Ascending aorta (tissue), 2 donors: Measurements from ENCODE around the gene PFKFB2. TPM values are rescaled to one million over a fixed set of nuclear protein-coding genes. Genes with fewer than 3 reads are reported as not detected.

Experiments
- DNase-seq, 2 donors: peaks; one replicate each; pipeline ENCODE4 v3.0.0-alpha.2; 2019; ENCODE audit warnings: low spot score in 2 of 2
- H3K27ac ChIP-seq, 2 donors: fragments of 200-600 bp; sonication (generic); one replicate each; pipeline ENCODE4 v1.5.1; 2016 to 2017; ENCODE audit warnings: mild to moderate bottlenecking in 1 of 2
- H3K27me3 ChIP-seq: fragments of 200-600 bp; sonication (generic); one replicate; pipeline ENCODE4 v1.5.1; 2017
- H3K36me3 ChIP-seq, 2 donors: fragments of 200-600 bp; sonication (generic); one replicate each; pipeline ENCODE4 v1.5.1; 2016
- H3K4me1 ChIP-seq, 2 donors: fragments of 200-600 bp; sonication (generic); one replicate each; pipeline ENCODE4 v1.5.1; 2016 to 2017; ENCODE audit warnings: mild to moderate bottlenecking in 1 of 2
- H3K4me3 ChIP-seq, 2 donors: fragments of 200-600 bp; sonication (generic); one replicate each; pipeline ENCODE4 v1.5.1; 2016 to 2017; ENCODE audit warnings: mild to moderate bottlenecking in 1 of 2
- H3K9me3 ChIP-seq, 2 donors: fragments of 200-600 bp; sonication (generic); one replicate each; pipeline ENCODE4 v1.5.1; 2016
- intact Hi-C: fragments of 100-400 bp; cut with DNase I; formaldehyde crosslinking; loops from one replicate; pipeline ENCODE4 v1.15.1; 2023
- total RNA-seq: library from RNA; depleted of rRNA; stranded (reverse); fragments of >200 nt; gene quantifications from one replicate; pipeline ENCODE4 v1.1.0, GENCODE V29; 2016
- TF ChIP-seq, protein P1 (sequence below), 3 experiments: fragments of 200-600 bp in 2 of 3; fragments of 450-650 bp in 1 of 3; sonication (generic) in 2 of 3; IDR thresholded peaks; one replicate each; pipeline ENCODE4 v1.5.1; 2016 to 2019; ENCODE audit warnings: antibody characterized with exemption in 3 of 3, mild to moderate bottlenecking in 1 of 3, moderate library complexity in 1 of 3

Gene PFKFB2
- total RNA-seq, 1 donor from 2014 or later, result 1.2 TPM

DNA sequence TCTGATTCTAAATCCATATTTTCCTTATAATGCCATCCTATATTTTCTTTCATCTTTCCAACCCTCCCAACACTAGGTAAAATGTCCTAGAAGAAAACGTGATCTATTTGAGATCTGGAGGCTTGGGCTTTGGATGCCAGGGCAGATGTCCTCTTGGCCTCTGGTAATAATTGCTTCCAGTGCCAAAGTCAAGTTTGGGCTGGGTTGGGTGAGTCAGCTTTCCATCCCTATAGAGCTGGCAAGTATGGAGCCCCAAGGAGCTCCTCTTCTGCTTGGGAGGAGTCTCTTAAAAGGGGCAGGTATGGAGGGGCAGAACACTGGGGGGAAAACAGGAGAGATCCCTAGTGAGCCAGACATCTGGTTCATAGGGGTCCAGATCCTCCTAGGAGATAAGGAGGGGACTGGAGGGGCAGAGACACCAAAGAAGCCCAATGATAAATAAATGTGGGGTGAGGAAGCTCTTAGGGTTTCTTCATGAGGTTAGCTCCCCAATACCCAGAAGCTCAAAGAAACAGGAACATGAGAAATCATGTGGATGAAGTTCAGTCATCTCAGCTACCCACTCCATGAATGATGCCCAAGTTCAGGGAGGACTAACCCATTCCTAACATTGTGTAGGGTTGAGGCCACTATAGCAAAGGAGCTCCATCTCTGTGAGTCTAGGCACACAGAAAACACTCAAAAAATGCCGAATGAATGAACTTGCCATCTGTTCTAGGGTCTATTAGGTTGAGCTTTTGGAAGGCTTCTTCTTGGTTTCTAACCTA is 24.0 kb upstream of the PFKFB2 start:
- TF ChIP-seq, protein P1, sequence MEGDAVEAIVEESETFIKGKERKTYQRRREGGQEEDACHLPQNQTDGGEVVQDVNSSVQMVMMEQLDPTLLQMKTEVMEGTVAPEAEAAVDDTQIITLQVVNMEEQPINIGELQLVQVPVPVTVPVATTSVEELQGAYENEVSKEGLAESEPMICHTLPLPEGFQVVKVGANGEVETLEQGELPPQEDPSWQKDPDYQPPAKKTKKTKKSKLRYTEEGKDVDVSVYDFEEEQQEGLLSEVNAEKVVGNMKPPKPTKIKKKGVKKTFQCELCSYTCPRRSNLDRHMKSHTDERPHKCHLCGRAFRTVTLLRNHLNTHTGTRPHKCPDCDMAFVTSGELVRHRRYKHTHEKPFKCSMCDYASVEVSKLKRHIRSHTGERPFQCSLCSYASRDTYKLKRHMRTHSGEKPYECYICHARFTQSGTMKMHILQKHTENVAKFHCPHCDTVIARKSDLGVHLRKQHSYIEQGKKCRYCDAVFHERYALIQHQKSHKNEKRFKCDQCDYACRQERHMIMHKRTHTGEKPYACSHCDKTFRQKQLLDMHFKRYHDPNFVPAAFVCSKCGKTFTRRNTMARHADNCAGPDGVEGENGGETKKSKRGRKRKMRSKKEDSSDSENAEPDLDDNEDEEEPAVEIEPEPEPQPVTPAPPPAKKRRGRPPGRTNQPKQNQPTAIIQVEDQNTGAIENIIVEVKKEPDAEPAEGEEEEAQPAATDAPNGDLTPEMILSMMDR (IDR thresholded peaks at IDR 0.05), result no peak
- intact Hi-C loops, result no loop called here
- Histone ChIP-seq H3K4me1 (peaks cover 9 to 20% of the 10 kb centered on the region in 2 donors), H3K9me3 (no peaks in the 10 kb centered on the region), H3K4me3 (no peak overlapping the region), H3K27ac (no peak overlapping the region), H3K36me3 (no peaks in the 10 kb centered on the region), H3K27me3 (no peaks in the 10 kb centered on the region)
- DNase-seq, result no peak

DNA sequence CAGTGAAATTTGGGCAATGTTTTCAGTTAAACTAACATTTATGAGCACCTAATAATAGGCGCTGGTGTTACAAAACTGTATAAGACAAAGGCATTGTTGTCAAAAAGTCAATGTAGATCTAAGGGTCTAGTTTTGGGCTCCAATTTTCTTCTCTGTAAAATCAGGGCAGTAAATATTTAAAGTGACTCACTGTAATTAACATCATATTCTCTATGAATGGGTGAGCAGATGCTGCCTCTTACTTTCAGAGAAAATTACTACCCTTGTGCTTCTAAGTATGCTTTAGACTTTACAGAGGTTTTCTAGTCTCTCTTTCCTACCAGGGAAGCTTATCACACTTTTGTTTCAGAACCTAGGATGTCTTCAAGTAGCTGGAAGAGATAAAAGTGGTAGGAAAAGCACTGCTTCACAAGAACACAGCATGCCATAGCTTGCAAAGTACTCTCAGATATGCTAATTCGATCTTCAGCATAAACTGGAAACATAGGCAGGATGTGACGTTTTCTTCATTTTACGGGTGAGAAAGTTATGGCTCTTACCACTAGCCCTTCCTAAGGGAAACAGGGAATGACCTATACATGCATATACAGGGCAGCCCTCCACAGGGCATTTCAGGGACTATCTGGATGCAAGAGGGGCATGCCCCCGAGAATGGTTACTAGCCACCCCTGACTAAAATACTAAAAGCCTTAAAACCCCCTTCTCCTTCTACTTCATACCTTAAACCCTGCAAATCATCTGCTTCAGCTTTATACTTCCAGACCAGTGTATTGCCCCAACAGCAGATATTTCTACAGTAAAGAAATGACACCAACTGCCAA is 23.2 kb upstream of the PFKFB2 start:
- Histone ChIP-seq H3K9me3 (no peaks in the 10 kb centered on the region), H3K27ac (no peak overlapping the region), H3K4me3 (no peak overlapping the region), H3K4me1 (peaks cover 6 to 11% of the 10 kb centered on the region in 2 donors), H3K27me3 (no peaks in the 10 kb centered on the region), H3K36me3 (no peaks in the 10 kb centered on the region)
- DNase-seq, result no peak
- intact Hi-C loops, result no loop called here
- TF ChIP-seq, protein P1 (IDR thresholded peaks at IDR 0.05), result no peak

DNA sequence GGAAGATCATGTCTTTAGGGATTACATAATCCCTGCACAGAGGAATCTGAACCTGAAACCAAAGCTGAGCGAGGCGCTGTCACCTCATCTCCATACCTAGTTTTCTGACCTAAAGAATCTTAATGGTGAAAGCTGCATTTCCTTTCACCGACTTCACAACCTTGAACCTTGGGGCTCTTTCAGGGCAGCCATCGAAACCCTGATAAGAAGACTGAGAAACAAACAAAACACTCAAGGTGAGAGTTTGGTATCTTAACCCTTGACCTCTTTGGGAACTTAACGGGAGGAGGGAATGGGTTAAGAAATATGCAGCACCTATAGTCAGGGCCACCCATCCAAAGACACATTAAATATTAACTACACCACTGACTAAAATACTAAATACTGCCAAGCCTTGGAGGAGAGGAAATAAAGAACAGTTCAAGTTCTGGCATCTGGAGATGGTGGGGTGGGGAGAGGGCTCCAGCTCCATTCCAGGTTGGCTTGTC is 22.5 kb upstream of the PFKFB2 start:
- H3K4me1 ChIP-seq, result peaks cover 1 to 5% of the 10 kb centered on the region in 2 donors
- no peaks in the 10 kb centered on the region for H3K27me3 ChIP-seq
- intact Hi-C loops, result no loop called here
- no peak overlapping the region for H3K4me3 ChIP-seq
- no peak overlapping the region for H3K27ac ChIP-seq
- no peaks in the 10 kb centered on the region for H3K9me3 ChIP-seq
- TF ChIP-seq, protein P1 (IDR thresholded peaks at IDR 0.05), result no peak
- H3K36me3 ChIP-seq, result no peaks in the 10 kb centered on the region
- no peak for DNase-seq

DNA sequence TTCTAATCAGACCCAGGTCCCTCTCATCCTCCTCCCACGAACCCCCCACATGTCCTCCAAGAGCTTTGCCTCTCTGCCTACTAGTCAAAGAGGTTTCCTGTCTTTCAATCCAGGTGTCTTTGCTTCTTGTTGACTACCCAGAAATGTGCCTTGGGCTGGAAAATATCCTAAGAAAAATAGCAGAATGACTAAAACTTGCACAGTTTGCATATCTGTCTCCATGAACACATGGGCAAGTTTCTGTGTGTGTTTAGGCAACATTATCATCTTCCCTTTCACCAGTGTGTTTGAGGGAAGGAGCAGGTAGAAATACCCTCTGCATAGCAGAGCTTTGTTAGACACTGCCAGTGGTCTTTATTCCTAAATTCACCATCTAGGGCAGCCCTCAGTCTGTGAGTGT is 22.1 kb upstream of the PFKFB2 start:
- Histone ChIP-seq H3K4me3 (no peak overlapping the region), H3K27me3 (no peaks in the 10 kb centered on the region), H3K27ac (no peak overlapping the region), H3K36me3 (no peaks in the 10 kb centered on the region), H3K4me1 (peaks cover 0 to under 1% of the 10 kb centered on the region in 2 donors), H3K9me3 (no peaks in the 10 kb centered on the region)
- TF ChIP-seq, protein P1 (IDR thresholded peaks at IDR 0.05), result no peak
- DNase-seq, result no peak
- intact Hi-C loops, result no loop called here

DNA sequence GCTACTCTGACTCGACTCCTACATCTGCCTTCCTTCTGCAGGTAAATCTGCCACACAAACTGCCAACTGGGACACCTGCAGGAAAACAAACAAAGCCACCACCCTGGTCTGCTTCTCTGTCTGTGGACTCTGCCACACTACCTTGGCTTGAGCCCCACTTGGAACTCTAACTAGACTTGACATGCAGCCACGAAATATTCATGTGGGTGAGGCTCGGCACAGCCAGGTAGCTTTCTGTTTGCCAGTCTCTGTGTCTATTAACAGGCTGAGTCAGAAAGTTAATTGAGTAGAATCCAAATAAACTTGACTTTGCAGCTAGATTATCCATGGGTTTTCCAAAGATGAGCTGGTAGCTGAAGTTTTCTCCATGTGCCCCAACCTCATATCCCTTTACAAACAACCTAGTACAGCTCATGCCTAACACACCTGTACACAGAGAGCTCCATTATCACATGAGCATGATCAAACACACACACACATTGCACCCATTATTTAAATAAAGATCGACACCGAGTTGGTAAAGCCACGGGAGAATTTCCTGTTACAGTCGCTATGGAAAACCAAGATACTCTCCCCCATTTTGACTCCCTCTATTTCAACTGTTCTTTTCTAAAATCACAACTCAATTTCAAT is 21.3 kb upstream of the PFKFB2 start:
- Histone ChIP-seq H3K27me3 (no peaks in the 10 kb centered on the region), H3K4me1 (no peaks in the 10 kb centered on the region), H3K4me3 (no peak overlapping the region), H3K36me3 (no peaks in the 10 kb centered on the region), H3K9me3 (no peaks in the 10 kb centered on the region), H3K27ac (no peak overlapping the region)
- intact Hi-C loops, result no loop called here
- DNase-seq, result no peak
- TF ChIP-seq, protein P1 (IDR thresholded peaks at IDR 0.05), result no peak
